Mucosa of descending colon (tissue), 3 donors: ENCODE measurements around the gene OR2T1. TPM values are rescaled to one million over a fixed set of nuclear protein-coding genes. Genes with fewer than 3 reads are reported as not detected.
"Not testable (repeated sequence)": the region's sequence is repeated elsewhere in the genome, so short reads cannot be mapped to it uniquely, and the experiment has no call there.

Source experiments
- ATAC-seq: fragments of 200-7000 bp; cut with Tn5 transposase; one replicate; pipeline ENCODE4 v1.9.1; 2020; ENCODE audit warnings: mild to moderate bottlenecking, moderate library complexity
- DNase-seq, 3 donors: peaks; one replicate each; pipeline ENCODE4 v3.0.0-alpha.2; 2020
- H3K36me3 ChIP-seq: fragments of 200-600 bp; one replicate; pipeline ENCODE4 v1.8.0; 2021; ENCODE audit warnings: low read depth, mild to moderate bottlenecking
- H3K4me1 ChIP-seq: fragments of 200-600 bp; one replicate; pipeline ENCODE4 v1.8.0; 2021; ENCODE audit warnings: low read depth, mild to moderate bottlenecking
- H3K4me3 ChIP-seq: fragments of 200-600 bp; one replicate; pipeline ENCODE4 v1.8.0; 2021; ENCODE audit warnings: mild to moderate bottlenecking
- H3K9me3 ChIP-seq: fragments of 200-600 bp; one replicate; pipeline ENCODE4 v1.8.0; 2021; ENCODE audit warnings: mild to moderate bottlenecking
- intact Hi-C, 2 donors: fragments of 100-400 bp; cut with DNase I in 1 of 2; cut with micrococcal nuclease in 1 of 2; formaldehyde crosslinking; loops; one replicate each; pipeline versions ENCODE4 v1.11.0 to v1.11.1; 2022; cut with DNase I, micrococcal nuclease
- total RNA-seq, 3 donors: library from RNA; stranded (reverse); fragmentation: NEBNext Ultra II Directional in 2 of 3; extraction: Animal tissue kit (Norgen Biotek cat#: 25700) in 2 of 3; gene quantifications; one replicate each; pipeline versions ENCODE4 v1.2.1 to v1.2.4, GENCODE V29; 2021 to 2023
- donor health status: DM: no; HTN: no; CAD: no; lungs with moderate emphysema.
- donor health status: DM: no; HTN: no; CAD: no.
- donor health status: DM: no; HTN: yes; CAD: no.

OR2T1 gene
- total RNA-seq, 3 donors from 2014 or later: not detected

GRCh38 chr1:248456635-248457034 is 53.8 kb downstream of the OR2T1 start:
- ATAC-seq: peak; percentile 55
- DNase-seq, H3K4me3 ChIP-seq, H3K4me1 ChIP-seq, H3K36me3 ChIP-seq, intact Hi-C loops: not testable (repeated sequence)
- H3K9me3 ChIP-seq: peaks cover 13% of the 10 kb centered on the region

Other genes starting within 250 kb of the OR2T1 start
- not detected for gene OR2M2, start 228.2 kb upstream of the OR2T1 start, total RNA-seq
- gene OR2M3, start 205.8 kb upstream of the OR2T1 start, total RNA-seq: not detected
- not detected for gene OR2M4, start 171.6 kb upstream of the OR2T1 start, total RNA-seq
- gene OR2T33, start 125.1 kb upstream of the OR2T1 start, total RNA-seq: not detected
- not detected for gene OR2T12, start 99.6 kb upstream of the OR2T1 start, total RNA-seq
- gene OR2M7, start 78.5 kb upstream of the OR2T1 start, total RNA-seq: not detected
- gene OR14C36, start 54.3 kb upstream of the OR2T1 start, total RNA-seq: not detected
- not detected for gene OR2T4, start 41.4 kb upstream of the OR2T1 start, total RNA-seq
- gene OR2T6, start 27.3 kb upstream of the OR2T1 start, total RNA-seq: not detected
- gene OR2T2, start 42.6 kb downstream of the OR2T1 start, total RNA-seq: not detected
- gene OR2T3, start 70.3 kb downstream of the OR2T1 start, total RNA-seq: not detected
- not detected for gene OR2T5, start 85.5 kb downstream of the OR2T1 start, total RNA-seq
- not detected for gene OR2G6, start 105.0 kb downstream of the OR2T1 start, total RNA-seq
- gene OR2T29, start 159.7 kb downstream of the OR2T1 start, total RNA-seq: not detected
- gene OR2T34, start 171.7 kb downstream of the OR2T1 start, total RNA-seq: not detected
- not detected for gene OR2T10, start 194.7 kb downstream of the OR2T1 start, total RNA-seq
- gene OR2T11, start 232.0 kb downstream of the OR2T1 start, total RNA-seq: not detected
- gene OR2T35, start 242.2 kb downstream of the OR2T1 start, total RNA-seq: not detected